ENCODE measurements around the gene TBC1D7.

DNA sequence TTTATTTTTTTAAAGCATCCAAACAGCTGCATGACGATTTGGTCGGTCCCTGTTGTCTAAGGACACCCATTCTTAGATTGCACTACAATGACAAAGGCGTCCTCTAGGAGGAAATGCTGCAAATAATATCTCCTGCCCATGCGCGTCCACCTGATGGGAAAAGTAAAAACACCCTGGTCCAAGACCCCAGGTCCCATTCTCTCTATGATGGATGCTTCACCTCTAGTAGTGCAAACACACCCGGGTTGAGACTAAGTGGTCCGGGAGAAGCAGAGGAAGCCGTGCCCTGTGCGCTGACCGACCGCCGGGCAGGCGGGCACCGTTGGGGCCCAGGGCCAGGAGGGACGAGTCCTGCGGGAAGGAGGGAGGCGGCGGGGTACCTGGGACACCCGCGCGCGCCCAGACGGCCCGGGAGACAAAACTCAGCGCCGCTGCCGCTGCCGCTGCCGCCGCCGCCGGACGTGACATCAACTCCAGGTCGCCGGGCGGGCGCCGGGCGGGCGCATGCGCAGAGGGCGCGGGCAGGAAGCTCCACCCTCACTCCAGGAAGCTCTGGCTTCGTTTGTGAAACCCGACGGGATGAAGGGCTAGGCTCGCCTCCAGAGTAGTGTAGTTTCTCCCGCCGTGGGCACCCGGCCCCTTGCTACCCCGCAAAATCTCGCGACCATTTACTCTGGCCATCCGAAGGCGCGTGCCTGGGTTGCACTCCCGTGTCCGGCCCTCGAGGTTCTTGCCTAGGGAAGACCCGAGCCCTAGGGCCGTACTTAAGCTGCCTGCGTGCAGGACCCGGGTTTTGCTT is at the start of gene TBC1D7:
- TF ChIP-seq, protein P1, sequence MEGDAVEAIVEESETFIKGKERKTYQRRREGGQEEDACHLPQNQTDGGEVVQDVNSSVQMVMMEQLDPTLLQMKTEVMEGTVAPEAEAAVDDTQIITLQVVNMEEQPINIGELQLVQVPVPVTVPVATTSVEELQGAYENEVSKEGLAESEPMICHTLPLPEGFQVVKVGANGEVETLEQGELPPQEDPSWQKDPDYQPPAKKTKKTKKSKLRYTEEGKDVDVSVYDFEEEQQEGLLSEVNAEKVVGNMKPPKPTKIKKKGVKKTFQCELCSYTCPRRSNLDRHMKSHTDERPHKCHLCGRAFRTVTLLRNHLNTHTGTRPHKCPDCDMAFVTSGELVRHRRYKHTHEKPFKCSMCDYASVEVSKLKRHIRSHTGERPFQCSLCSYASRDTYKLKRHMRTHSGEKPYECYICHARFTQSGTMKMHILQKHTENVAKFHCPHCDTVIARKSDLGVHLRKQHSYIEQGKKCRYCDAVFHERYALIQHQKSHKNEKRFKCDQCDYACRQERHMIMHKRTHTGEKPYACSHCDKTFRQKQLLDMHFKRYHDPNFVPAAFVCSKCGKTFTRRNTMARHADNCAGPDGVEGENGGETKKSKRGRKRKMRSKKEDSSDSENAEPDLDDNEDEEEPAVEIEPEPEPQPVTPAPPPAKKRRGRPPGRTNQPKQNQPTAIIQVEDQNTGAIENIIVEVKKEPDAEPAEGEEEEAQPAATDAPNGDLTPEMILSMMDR (conservative IDR thresholded peaks at IDR 0.05): peak; percentile 22
- TF ChIP-seq ZFX (IDR thresholded peaks at IDR 0.05): no peak

Data from C4-2B (cell line).